Adrenal gland (tissue), 12 donors: ENCODE data around the gene ADAMTS6. TPM values are rescaled to one million over a fixed set of nuclear protein-coding genes. Genes with fewer than 3 reads are reported as not detected.

Experiments used
- DNase-seq, 7 donors: peaks; one replicate each; pipeline ENCODE4 v3.0.0-alpha.2; 2019 to 2020
- H3K27ac ChIP-seq, 5 donors: fragments of 200-600 bp; sonication (generic) in 4 of 5; 1 replicate in 3 of 5; 2 replicates in 2 of 5; pipeline versions ENCODE4 v1.5.1 to v1.8.0; 2016 to 2020; ENCODE audit warnings: mild to moderate bottlenecking in 1 of 5
- H3K27me3 ChIP-seq: fragments of 200-600 bp; 2 replicates; pipeline ENCODE4 v1.8.0; 2021
- H3K36me3 ChIP-seq, 2 donors: fragments of 200-600 bp; replicated peaks in 1 of 2; 1 replicate in 1 of 2; 2 replicates in 1 of 2; pipeline versions ENCODE4 v1.5.1 to v1.8.0; 2018 to 2022
- H3K4me1 ChIP-seq, 2 donors: fragments of 200-600 bp; replicated peaks in 1 of 2; 1 replicate in 1 of 2; 2 replicates in 1 of 2; pipeline versions ENCODE4 v1.5.1 to v1.8.0; 2018 to 2021
- H3K4me3 ChIP-seq, 4 donors: fragments of 200-600 bp; sonication (generic) in 3 of 4; one replicate each; pipeline ENCODE4 v1.5.1; 2016 to 2018
- H3K9me3 ChIP-seq, 3 donors: fragments of 200-600 bp; sonication (generic) in 1 of 3; replicated peaks in 1 of 3; 1 replicate in 2 of 3; 2 replicates in 1 of 3; pipeline versions ENCODE4 v1.5.1 to v1.8.0; 2016 to 2021
- POLR2A ChIP-seq, 2 donors: fragments of 450-650 bp; IDR thresholded peaks; one replicate each; pipeline ENCODE4 v1.6.1; 2017; ENCODE audit warnings: antibody characterized with exemption in 2 of 2, mild to moderate bottlenecking in 2 of 2, moderate library complexity in 1 of 2
- WGBS, 4 donors: extraction: QIAGEN DNeasy Blood & Tissue Kit in 2 of 4; methylation state at CpG; one replicate each; pipeline versions ENCODE4 v1.1.5 to v1.1.7; 2013 to 2017; 5-methylcytosine and 5-hydroxymethylcytosine counted together
- intact Hi-C, 2 donors: fragments of 100-400 bp; cut with DNase I; formaldehyde crosslinking; loops; one replicate each; pipeline versions ENCODE4 v1.14.1 to v1.15.0; 2022 to 2023
- polyA plus RNA-seq, 3 donors: library from polyadenylated mRNA; stranded (reverse); fragments of 200-250 nt in 2 of 3; fragments of 350-450 nt in 1 of 3; fragmentation: Illumina TruSeq in 1 of 3; extraction: RNeasy Lipid Tissue Mini Kit (QIAGEN cat#74804) in 1 of 3; gene quantifications; one replicate each; pipeline ENCODE4 v1.2.3, GENCODE V29; 2013 to 2014
- total RNA-seq, 9 donors: library from RNA; depleted of rRNA in 4 of 9; stranded (reverse); fragments of >200 nt in 4 of 9; fragments of 120-200 nt in 1 of 9; fragmentation: NEBNext Ultra II Directional in 1 of 9; extraction: Animal tissue kit (Norgen Biotek cat#: 25700) in 1 of 9; gene quantifications; one replicate each; pipeline versions ENCODE4 v1.1.0 to v1.2.4, GENCODE V29; 2013 to 2023
- TF ChIP-seq, protein P1 (sequence below), 6 experiments: fragments of 450-650 bp in 4 of 6; fragments of 200-600 bp in 2 of 6; sonication (generic) in 1 of 6; IDR thresholded peaks; 1 replicate in 5 of 6; 2 replicates in 1 of 6; pipeline versions ENCODE4 v1.5.1 to v1.8.0; 2016 to 2021; ENCODE audit warnings: antibody characterized with exemption in 6 of 6, mild to moderate bottlenecking in 2 of 6, moderate library complexity in 1 of 6
- donor health status: healthy with polysubstance abuse.
- donor health status: Bipolar disorder and iron deficiency.
- donor health status: DM: yes; HTN: yes; CAD: no.
- donor health status: DM: no; HTN: no; CAD: no.
- donor health status: DM: no; HTN: no; CAD: no.
- donor health status: DM: yes; HTN: yes; CAD: no.

ADAMTS6 gene
- total and polyA plus RNA-seq, 12 donors, result 0.24 to 11.9 (median 0.89) TPM

- 84 to 95% (median 89%) methylated on average over 18 to 28 of the region's 28 CpGs for WGBS, 4 donors
- no peak for DNase-seq
- H3K9me3 ChIP-seq, result no peaks in the 10 kb centered on the region
- no peak for TF ChIP-seq POLR2A (IDR thresholded peaks at IDR 0.05)
- TF ChIP-seq, protein P1, sequence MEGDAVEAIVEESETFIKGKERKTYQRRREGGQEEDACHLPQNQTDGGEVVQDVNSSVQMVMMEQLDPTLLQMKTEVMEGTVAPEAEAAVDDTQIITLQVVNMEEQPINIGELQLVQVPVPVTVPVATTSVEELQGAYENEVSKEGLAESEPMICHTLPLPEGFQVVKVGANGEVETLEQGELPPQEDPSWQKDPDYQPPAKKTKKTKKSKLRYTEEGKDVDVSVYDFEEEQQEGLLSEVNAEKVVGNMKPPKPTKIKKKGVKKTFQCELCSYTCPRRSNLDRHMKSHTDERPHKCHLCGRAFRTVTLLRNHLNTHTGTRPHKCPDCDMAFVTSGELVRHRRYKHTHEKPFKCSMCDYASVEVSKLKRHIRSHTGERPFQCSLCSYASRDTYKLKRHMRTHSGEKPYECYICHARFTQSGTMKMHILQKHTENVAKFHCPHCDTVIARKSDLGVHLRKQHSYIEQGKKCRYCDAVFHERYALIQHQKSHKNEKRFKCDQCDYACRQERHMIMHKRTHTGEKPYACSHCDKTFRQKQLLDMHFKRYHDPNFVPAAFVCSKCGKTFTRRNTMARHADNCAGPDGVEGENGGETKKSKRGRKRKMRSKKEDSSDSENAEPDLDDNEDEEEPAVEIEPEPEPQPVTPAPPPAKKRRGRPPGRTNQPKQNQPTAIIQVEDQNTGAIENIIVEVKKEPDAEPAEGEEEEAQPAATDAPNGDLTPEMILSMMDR (IDR thresholded peaks at IDR 0.05), result no peak
- H3K36me3 ChIP-seq, result no peaks in the 10 kb centered on the region
- intact Hi-C loops, result loop anchor here (5.0 to 10.0 kb wide), 5 partner anchors 381 to 851 kb away; no protein-coding TSS in a partner anchor
- peaks cover 5 to 18% of the 10 kb centered on the region in 2 donors for H3K4me1 ChIP-seq
- H3K27ac ChIP-seq, result no peak overlapping the region
- no peaks in the 10 kb centered on the region for H3K27me3 ChIP-seq
- no peak overlapping the region for H3K4me3 ChIP-seq
Measured at GRCh38 chr5:65485405-65485804, 3.7 kb upstream of the ADAMTS6 start.

DNA sequence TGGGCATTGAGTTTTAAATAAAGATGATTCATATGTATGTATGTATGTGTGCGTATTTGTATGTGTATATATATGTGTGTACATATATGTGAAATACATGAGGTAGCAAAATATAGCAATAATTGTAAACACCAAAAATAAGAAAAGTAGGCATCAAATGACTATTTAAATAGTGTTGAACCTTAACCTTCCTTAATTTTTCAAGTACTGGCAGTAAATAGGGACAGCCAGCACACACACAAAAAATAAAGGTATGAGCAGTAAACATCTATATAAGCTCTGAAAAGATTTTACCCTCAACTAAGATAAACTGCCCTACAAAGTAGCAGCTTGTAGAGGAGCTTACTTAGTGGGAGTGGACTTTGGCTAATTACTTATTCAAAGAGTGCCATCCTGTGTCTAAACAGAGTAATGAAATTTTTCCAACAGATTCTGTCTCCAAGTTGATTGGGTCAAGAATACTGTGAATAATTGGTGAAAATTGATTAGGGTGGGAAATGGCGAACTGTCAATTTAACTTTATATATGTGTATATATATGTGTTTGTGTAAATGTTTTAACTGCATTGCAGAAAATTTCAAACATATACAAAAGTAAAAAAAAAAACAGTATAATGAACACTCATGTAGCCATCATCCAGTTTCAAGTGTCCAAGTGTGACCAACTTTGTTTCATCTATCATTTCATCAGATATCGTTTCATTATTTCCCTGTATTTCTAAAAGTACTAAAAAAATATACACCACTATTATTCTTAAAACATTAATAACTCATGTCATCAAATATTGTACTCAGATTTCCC is 2.0 kb upstream of the ADAMTS6 start:
- Histone ChIP-seq H3K27ac (peak overlapping the region; percentile 73 to 94 (median 83)), H3K4me1 (peaks cover 5 to 26% of the 10 kb centered on the region in 2 donors), H3K27me3 (no peaks in the 10 kb centered on the region), H3K9me3 (no peaks in the 10 kb centered on the region), H3K36me3 (no peaks in the 10 kb centered on the region), H3K4me3 (peak overlapping the region in 2 of 4 donors; percentile 24 to 69)
- DNase-seq, result no peak
- TF ChIP-seq POLR2A (IDR thresholded peaks at IDR 0.05), result no peak
- TF ChIP-seq, protein P1 (IDR thresholded peaks at IDR 0.05), result peak; percentile 41 to 76 (median 67)
- 10 to 19% (median 14%) methylated on average over 3 of the region's 3 CpGs for WGBS, 4 donors
- intact Hi-C loops, result loop anchor here (10.0 kb wide), 4 partner anchors 379 to 849 kb away; no protein-coding TSS in a partner anchor

- DNase-seq, result peak in 6 of 7 donors; percentile 20 to 55 (median 30)
- 0 to 1% (median 0%) methylated on average over 12 of the region's 12 CpGs for WGBS, 4 donors
- Histone ChIP-seq H3K4me1 (peaks cover 5 to 26% of the 10 kb centered on the region in 2 donors), H3K27me3 (no peaks in the 10 kb centered on the region), H3K4me3 (peak overlapping the region in 3 of 4 donors; percentile 24 to 69 (median 60)), H3K27ac (peak overlapping the region; percentile 81 to 94 (median 89)), H3K9me3 (no peaks in the 10 kb centered on the region), H3K36me3 (no peaks in the 10 kb centered on the region)
- TF ChIP-seq, protein P1 (IDR thresholded peaks at IDR 0.05), result no peak
- no peak for TF ChIP-seq POLR2A (IDR thresholded peaks at IDR 0.05)
- intact Hi-C loops, result loop anchor here (10.0 kb wide), 4 partner anchors 378 to 848 kb away; no protein-coding TSS in a partner anchor
Measured at GRCh38 chr5:65482736-65483545, 1.2 kb upstream of the ADAMTS6 start.

DNA sequence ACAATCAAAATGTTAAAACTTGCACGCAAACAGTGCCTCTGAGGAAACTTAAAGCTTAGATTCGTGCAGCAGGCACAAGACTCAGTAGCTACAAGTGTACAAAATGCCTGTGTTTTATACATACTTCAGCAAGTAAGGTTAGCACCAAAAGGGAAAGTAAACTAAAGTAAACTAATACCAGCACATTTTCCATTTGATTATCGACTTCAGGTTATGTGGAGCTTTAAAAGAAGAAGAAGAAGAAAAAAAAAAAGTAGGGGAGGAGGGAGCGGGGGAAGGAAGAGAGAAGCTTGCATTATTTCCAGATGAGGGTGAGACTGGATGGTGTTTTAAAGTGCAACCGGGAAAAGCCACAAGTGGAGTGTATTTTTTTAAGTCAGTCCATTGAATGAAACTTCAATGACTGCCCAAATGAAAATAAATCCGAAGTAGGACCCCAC is 596 bp upstream of the ADAMTS6 start:
- intact Hi-C loops, result loop anchor here (10.0 kb wide), 4 partner anchors 378 to 848 kb away; no protein-coding TSS in a partner anchor
- H3K27ac ChIP-seq, result peak overlapping the region; percentile 81 to 94 (median 89)
- WGBS, 4 donors, result 0 to 1% (median 1%) methylated on average over 6 of the region's 6 CpGs

More for the DNA sequence above, 596 bp upstream of the ADAMTS6 start:
- H3K4me3 ChIP-seq, result peak overlapping the region; percentile 6 to 69 (median 33)
- H3K4me1 ChIP-seq, result peaks cover 5 to 26% of the 10 kb centered on the region in 2 donors
- H3K36me3 ChIP-seq, result no peaks in the 10 kb centered on the region
- no peaks in the 10 kb centered on the region for H3K9me3 ChIP-seq
- H3K27me3 ChIP-seq, result no peaks in the 10 kb centered on the region
- TF ChIP-seq, protein P1 (IDR thresholded peaks at IDR 0.05), result no peak
- no peak for TF ChIP-seq POLR2A (IDR thresholded peaks at IDR 0.05)
- DNase-seq, result no peak
